Measurements from ENCODE around the gene ARHGAP32.

ARHGAP32 gene

GRCh38 chr11:128955636-128956035, 236.5 kb downstream of the ARHGAP32 start:
- H3K27me3 ChIP-seq (ENCODE audit: control insufficient read depth, insufficient read depth, low read length), result no peaks in the 10 kb centered on the region; the same call in 1 of the 2 replicates
- H3K4me3 ChIP-seq (ENCODE audit: low read depth, low read length), result no peak overlapping the region

DNA sequence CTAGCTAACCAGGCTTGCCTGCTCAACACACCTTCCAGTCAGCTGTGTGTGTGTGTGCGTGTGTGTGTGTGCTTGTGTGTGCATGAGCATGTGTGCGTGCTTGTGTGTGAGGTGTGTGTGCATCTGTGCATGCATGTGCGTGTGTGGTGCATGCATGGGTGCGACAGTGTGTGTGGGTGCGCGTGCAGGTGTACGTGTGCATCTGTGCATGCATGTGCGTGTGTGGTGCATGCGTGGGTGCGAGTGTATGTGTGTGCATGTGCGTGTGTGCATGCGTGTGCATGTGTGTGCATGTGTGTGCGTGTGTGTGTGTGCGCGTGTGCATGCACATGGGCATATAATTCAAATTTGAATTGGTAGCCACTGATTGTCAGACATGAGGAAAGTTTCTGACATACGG, 239.0 kb downstream of the ARHGAP32 start:
- Histone ChIP-seq H3K36me3 (ENCODE audit: control insufficient read depth, insufficient read depth, low read length) (no peaks in the 10 kb centered on the region), H3K4me1 (ENCODE audit: control insufficient read depth, insufficient read depth, low read length) (no peaks in the 10 kb centered on the region), H3K4me3 (ENCODE audit: low read depth, low read length) (no peak overlapping the region), H3K9me3 (ENCODE audit: control insufficient read depth, insufficient read depth, low read depth, low read length) (no peaks in the 10 kb centered on the region), H3K9ac (ENCODE audit: low read length) (no peak overlapping the region), H3K27me3 (ENCODE audit: control insufficient read depth, insufficient read depth, low read length) (no peaks in the 10 kb centered on the region; the same call in 1 of the 2 replicates), H3K27ac (ENCODE audit: low read depth, low read length) (no peak overlapping the region)

More at GRCh38 chr11:128955636-128956035, 236.5 kb downstream of the ARHGAP32 start:
- H3K36me3 ChIP-seq (ENCODE audit: control insufficient read depth, insufficient read depth, low read length), result no peaks in the 10 kb centered on the region
- no peaks in the 10 kb centered on the region for H3K4me1 ChIP-seq (ENCODE audit: control insufficient read depth, insufficient read depth, low read length)
- no peak overlapping the region for H3K27ac ChIP-seq (ENCODE audit: low read depth, low read length)
- no peak overlapping the region for H3K9ac ChIP-seq (ENCODE audit: low read length)
- H3K9me3 ChIP-seq (ENCODE audit: control insufficient read depth, insufficient read depth, low read depth, low read length), result no peaks in the 10 kb centered on the region

DNA sequence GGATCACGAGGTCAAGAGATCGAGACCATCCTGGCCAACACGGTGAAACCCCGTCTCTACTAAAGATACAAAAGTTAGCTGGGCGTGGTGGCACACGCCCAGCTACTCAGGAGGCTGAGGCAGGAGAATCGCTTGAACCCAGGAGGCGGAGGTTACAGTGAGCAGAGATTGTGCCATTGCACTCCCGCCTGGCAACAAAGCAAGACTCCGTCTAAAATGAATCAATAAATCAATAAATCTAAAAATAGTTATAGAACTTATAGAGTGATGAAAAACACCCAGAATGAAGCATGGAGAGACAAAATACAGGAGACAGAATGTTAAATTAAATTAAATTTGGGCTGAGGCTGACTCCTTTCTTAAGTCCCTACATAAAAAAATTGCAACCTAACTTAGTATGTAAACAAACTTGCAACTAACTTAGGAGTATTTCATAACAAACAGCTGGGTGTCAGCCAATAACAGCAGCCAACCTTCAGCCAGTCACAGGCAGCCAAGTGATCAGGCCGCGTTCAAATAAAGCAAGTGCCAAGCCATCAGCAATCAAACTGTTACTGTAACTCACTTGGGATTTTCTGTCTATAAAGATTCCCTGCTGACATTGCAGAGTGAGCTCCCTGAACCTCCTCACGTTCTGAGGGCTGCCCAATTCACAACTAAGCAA, 242.2 kb downstream of the ARHGAP32 start:
- Histone ChIP-seq H3K9ac (ENCODE audit: low read length) (no peak overlapping the region), H3K4me1 (ENCODE audit: control insufficient read depth, insufficient read depth, low read length) (no peaks in the 10 kb centered on the region)

DNA sequence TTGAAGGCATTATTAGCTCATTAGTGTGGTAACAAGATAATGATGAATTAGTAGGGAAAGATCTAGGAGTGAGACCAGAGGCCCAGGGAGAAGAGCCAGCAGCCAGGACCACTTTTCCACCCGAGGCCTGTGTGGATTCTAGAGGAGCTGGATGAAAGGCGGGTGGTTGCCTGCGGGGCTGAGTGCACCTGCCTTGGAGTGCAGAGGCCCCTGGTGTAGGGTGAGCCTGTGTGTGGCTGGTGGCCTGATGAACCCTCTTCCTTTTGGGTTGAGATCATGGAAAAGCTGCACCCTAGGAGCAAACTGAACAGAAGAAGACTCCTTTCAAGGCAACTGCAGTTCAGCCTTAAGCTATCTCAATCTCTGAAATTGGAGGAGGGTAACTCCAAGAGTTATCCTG, 243.5 kb downstream of the ARHGAP32 start:
- Histone ChIP-seq H3K27me3 (ENCODE audit: control insufficient read depth, insufficient read depth, low read length) (no peaks in the 10 kb centered on the region; the same call in 1 of the 2 replicates), H3K4me3 (ENCODE audit: low read depth, low read length) (no peak overlapping the region), H3K27ac (ENCODE audit: low read depth, low read length) (no peak overlapping the region), H3K36me3 (ENCODE audit: control insufficient read depth, insufficient read depth, low read length) (no peaks in the 10 kb centered on the region), H3K9ac (ENCODE audit: low read length) (no peak overlapping the region), H3K9me3 (ENCODE audit: control insufficient read depth, insufficient read depth, low read depth, low read length) (no peaks in the 10 kb centered on the region), H3K4me1 (ENCODE audit: control insufficient read depth, insufficient read depth, low read length) (no peaks in the 10 kb centered on the region)

More for the DNA sequence above, 242.2 kb downstream of the ARHGAP32 start:
- Histone ChIP-seq H3K27ac (ENCODE audit: low read depth, low read length) (no peak overlapping the region), H3K9me3 (ENCODE audit: control insufficient read depth, insufficient read depth, low read depth, low read length) (no peaks in the 10 kb centered on the region), H3K36me3 (ENCODE audit: control insufficient read depth, insufficient read depth, low read length) (no peaks in the 10 kb centered on the region), H3K27me3 (ENCODE audit: control insufficient read depth, insufficient read depth, low read length) (no peaks in the 10 kb centered on the region; the same call in 1 of the 2 replicates), H3K4me3 (ENCODE audit: low read depth, low read length) (no peak overlapping the region)

DNA sequence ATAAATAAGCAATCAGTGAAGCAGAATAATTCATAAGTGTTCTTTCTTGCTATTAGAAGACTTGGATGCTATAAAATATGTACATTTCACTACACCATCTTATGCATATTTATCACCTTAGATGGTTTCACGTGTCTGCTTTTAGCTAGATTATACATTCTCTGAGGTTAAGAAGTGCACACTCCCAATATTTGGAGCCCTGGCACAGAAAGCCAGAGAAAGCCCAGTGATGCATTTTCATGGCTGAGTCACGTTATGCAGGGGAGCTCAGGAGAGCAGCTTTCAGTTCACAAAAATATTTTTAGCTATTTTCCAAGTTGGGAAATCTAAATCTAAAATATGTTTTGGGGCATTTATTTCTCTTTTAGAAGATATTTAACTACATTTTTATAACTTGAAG, 244.4 kb downstream of the ARHGAP32 start:
- Histone ChIP-seq H3K9me3 (ENCODE audit: control insufficient read depth, insufficient read depth, low read depth, low read length) (no peaks in the 10 kb centered on the region), H3K27me3 (ENCODE audit: control insufficient read depth, insufficient read depth, low read length) (no peaks in the 10 kb centered on the region; the same call in 1 of the 2 replicates)

DNA sequence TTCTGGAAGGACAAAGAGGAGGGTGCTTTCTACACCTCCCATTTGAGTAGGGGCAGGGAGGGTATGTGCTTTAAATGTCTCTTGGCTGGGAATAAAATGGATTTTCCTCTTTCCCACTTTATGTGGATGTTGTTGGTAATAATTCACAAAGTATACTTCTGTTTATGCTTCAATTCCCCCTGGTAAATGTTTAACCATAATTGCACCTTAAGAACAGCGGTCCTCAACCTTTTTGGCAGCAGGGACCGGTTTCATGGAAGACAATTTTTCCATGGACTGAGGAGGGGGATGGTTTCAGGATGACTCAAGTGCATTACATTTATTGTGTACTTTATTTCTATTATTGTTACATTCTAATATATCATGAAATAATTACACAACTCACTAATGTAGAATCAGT, 245.5 kb downstream of the ARHGAP32 start:
- H3K27me3 ChIP-seq (ENCODE audit: control insufficient read depth, insufficient read depth, low read length), result peaks cover 5% of the 10 kb centered on the region; the same call in 1 of the 2 replicates
- H3K9ac ChIP-seq (ENCODE audit: low read length), result no peak overlapping the region
- no peak overlapping the region for H3K4me3 ChIP-seq (ENCODE audit: low read depth, low read length)
- no peaks in the 10 kb centered on the region for H3K9me3 ChIP-seq (ENCODE audit: control insufficient read depth, insufficient read depth, low read depth, low read length)
- H3K36me3 ChIP-seq (ENCODE audit: control insufficient read depth, insufficient read depth, low read length), result no peaks in the 10 kb centered on the region
- no peaks in the 10 kb centered on the region for H3K4me1 ChIP-seq (ENCODE audit: control insufficient read depth, insufficient read depth, low read length)
- no peak overlapping the region for H3K27ac ChIP-seq (ENCODE audit: low read depth, low read length)

More for the DNA sequence above, 244.4 kb downstream of the ARHGAP32 start:
- Histone ChIP-seq H3K4me3 (ENCODE audit: low read depth, low read length) (no peak overlapping the region), H3K4me1 (ENCODE audit: control insufficient read depth, insufficient read depth, low read length) (no peaks in the 10 kb centered on the region), H3K36me3 (ENCODE audit: control insufficient read depth, insufficient read depth, low read length) (no peaks in the 10 kb centered on the region), H3K27ac (ENCODE audit: low read depth, low read length) (no peak overlapping the region), H3K9ac (ENCODE audit: low read length) (no peak overlapping the region)

- no peak overlapping the region for H3K4me3 ChIP-seq (ENCODE audit: low read depth, low read length)
- H3K9ac ChIP-seq (ENCODE audit: low read length), result no peak overlapping the region
- H3K36me3 ChIP-seq (ENCODE audit: control insufficient read depth, insufficient read depth, low read length), result no peaks in the 10 kb centered on the region
- no peaks in the 10 kb centered on the region for H3K9me3 ChIP-seq (ENCODE audit: control insufficient read depth, insufficient read depth, low read depth, low read length)
- no peaks in the 10 kb centered on the region; the same call in 1 of the 2 replicates for H3K4me1 ChIP-seq (ENCODE audit: control insufficient read depth, insufficient read depth, low read length)
- peaks cover 28% of the 10 kb centered on the region for H3K27me3 ChIP-seq (ENCODE audit: control insufficient read depth, insufficient read depth, low read length)
- H3K27ac ChIP-seq (ENCODE audit: low read depth, low read length), result no peak overlapping the region
Measured at GRCh38 chr11:128943428-128943976, 248.6 kb downstream of the ARHGAP32 start.

DNA sequence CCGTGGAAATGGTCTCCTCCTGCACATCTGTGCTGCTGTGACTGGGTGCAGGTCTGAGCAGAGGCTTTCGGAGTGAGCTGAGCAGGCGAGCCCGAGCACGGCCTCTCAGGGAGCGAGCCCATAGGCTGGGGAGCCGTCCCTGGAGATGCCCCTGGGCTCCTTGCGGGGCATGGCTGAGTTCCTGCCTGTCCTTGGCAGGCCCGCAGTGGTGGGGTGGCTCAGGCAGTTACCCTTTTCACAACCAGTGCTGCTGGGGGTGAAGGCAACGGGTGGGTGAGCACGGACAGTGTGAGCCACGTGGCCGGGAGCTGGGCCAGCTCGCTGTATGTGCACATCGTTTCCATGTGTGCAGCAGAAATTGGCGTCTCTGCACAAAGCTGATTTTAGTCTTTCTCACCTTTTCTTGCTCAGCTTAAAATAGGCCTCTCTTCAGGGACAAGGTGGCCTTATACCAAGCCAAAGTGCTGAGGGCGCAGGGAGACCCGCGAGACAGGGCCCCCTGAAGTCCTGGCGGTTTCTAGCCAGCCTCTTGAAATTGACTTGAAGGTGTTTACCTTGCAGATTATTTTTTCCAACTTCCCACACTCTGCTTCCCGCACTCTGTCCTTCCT, 249.2 kb downstream of the ARHGAP32 start, which contains the start of gene TP53AIP1:
Gene TP53AIP1 (minus strand): TSS at position 55 of the 611 bp plus-strand sequence. CDS start 5,053 bp downstream, outside the sequence.
- no peak within 1 kb of the TSS for H3K27ac ChIP-seq (ENCODE audit: low read depth, low read length)
- no peaks in the 10 kb centered on the region; the same call in 1 of the 2 replicates for H3K4me1 ChIP-seq (ENCODE audit: control insufficient read depth, insufficient read depth, low read length)
- no peaks in the 10 kb centered on the region for H3K36me3 ChIP-seq (ENCODE audit: control insufficient read depth, insufficient read depth, low read length)
- H3K4me3 ChIP-seq (ENCODE audit: low read depth, low read length), result no peak within 1 kb of the TSS
- peaks cover 34% of the 10 kb centered on the region for H3K27me3 ChIP-seq (ENCODE audit: control insufficient read depth, insufficient read depth, low read length)
- no peaks in the 10 kb centered on the region for H3K9me3 ChIP-seq (ENCODE audit: control insufficient read depth, insufficient read depth, low read depth, low read length)
- no peak within 1 kb of the TSS for H3K9ac ChIP-seq (ENCODE audit: low read length)

- Histone ChIP-seq H3K4me1 (ENCODE audit: control insufficient read depth, insufficient read depth, low read length) (peaks cover 2% of the 10 kb centered on the region; the same call in 1 of the 2 replicates), H3K36me3 (ENCODE audit: control insufficient read depth, insufficient read depth, low read length) (no peaks in the 10 kb centered on the region), H3K9ac (ENCODE audit: low read length) (no peak overlapping the region), H3K27ac (ENCODE audit: low read depth, low read length) (no peak overlapping the region), H3K4me3 (ENCODE audit: low read depth, low read length) (no peak overlapping the region), H3K27me3 (ENCODE audit: control insufficient read depth, insufficient read depth, low read length) (peaks cover 39% of the 10 kb centered on the region), H3K9me3 (ENCODE audit: control insufficient read depth, insufficient read depth, low read depth, low read length) (no peaks in the 10 kb centered on the region)
Measured at GRCh38 chr11:128942272-128942612, 249.9 kb downstream of the ARHGAP32 start.

DNA sequence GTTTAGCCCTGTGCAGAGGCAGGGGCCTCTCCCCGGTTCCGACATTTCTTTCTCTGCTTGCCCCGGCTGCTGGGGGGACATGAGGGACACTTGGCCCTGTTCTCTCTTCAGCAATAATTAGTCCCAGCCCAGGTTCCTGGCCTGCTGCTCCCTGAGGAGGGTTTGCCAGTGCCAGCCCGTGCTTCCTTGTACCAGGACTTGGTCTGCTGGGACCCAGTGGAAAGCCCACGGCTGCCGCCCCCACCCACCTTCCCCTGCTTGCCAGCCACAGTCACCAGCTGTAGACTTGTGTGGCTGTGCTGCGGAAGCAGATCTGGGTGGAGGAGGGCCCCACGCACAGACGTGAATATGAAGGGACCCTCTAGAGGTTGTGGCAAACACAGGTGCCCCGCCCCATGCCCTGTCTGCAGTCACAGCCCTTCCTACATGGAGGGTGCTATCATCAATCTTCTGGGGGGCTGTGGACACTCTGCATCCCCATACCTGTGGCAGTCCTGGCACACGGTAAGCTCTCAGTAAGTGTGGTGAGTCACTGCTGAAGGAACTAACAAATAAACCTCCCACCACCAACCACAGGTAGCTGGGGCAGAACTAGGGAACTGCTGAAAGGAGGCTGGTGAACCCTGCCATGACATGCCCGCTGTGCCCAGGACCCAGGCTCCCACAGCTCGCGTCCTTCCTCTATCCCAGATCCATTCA, 250.4 kb downstream of the ARHGAP32 start:
- no peak overlapping the region for H3K9ac ChIP-seq (ENCODE audit: low read length)
- H3K36me3 ChIP-seq (ENCODE audit: control insufficient read depth, insufficient read depth, low read length), result no peaks in the 10 kb centered on the region
- H3K4me1 ChIP-seq (ENCODE audit: control insufficient read depth, insufficient read depth, low read length), result peaks cover 7% of the 10 kb centered on the region
- no peaks in the 10 kb centered on the region for H3K9me3 ChIP-seq (ENCODE audit: control insufficient read depth, insufficient read depth, low read depth, low read length)
- H3K27ac ChIP-seq (ENCODE audit: low read depth, low read length), result no peak overlapping the region
- H3K27me3 ChIP-seq (ENCODE audit: control insufficient read depth, insufficient read depth, low read length), result peaks cover 41% of the 10 kb centered on the region
- H3K4me3 ChIP-seq (ENCODE audit: low read depth, low read length), result no peak overlapping the region
